HG02970 (cell line): ENCODE data around the gene ACAD9.

Experiments used
- ATAC-seq: cut with Tn5 transposase; IDR thresholded peaks from one replicate; pipeline ENCODE4 v1.9.1; 2021; ENCODE audit warnings: mild to moderate bottlenecking, moderate library complexity, moderate number of reproducible peaks; ENCODE audit not compliant: unreplicated experiment, low FRiP score

The ACAD9 gene

GRCh38 chr3:128932516-128933212 lies 53.2 kb downstream of the ACAD9 start:
- ATAC-seq, result no peak

GRCh38 chr3:128933213-128933921 lies 53.9 kb downstream of the ACAD9 start:
- no peak for ATAC-seq

GRCh38 chr3:128933922-128934253 lies 54.5 kb downstream of the ACAD9 start:
- ATAC-seq, result no peak

- ATAC-seq, result no peak
Measured at GRCh38 chr3:128935922-128936321, 56.5 kb downstream of the ACAD9 start.

- no peak for ATAC-seq
Measured at GRCh38 chr3:128936341-128936740, 56.9 kb downstream of the ACAD9 start.

- no peak for ATAC-seq
Measured at GRCh38 chr3:128940252-128940651, 60.8 kb downstream of the ACAD9 start.

- ATAC-seq, result no peak
Measured at GRCh38 chr3:128942161-128942952, 62.9 kb downstream of the ACAD9 start.

- no peak for ATAC-seq
Measured at GRCh38 chr3:128945041-128945877, 65.8 kb downstream of the ACAD9 start.

- ATAC-seq, result no peak
Measured at GRCh38 chr3:128945878-128946175, 66.4 kb downstream of the ACAD9 start.

GRCh38 chr3:128946411-128946810 lies 67.0 kb downstream of the ACAD9 start:
- ATAC-seq, result no peak

GRCh38 chr3:128949158-128949557 lies 69.7 kb downstream of the ACAD9 start:
- ATAC-seq, result no peak

- no peak for ATAC-seq
Measured at GRCh38 chr3:128950223-128950938, 71.0 kb downstream of the ACAD9 start.

GRCh38 chr3:128956440-128956839 lies 77.0 kb downstream of the ACAD9 start:
- ATAC-seq, result no peak
